Keratinocyte (primary cell): Measurements from ENCODE around the gene SLC44A1. TPM values are rescaled to one million over a fixed set of nuclear protein-coding genes. Genes with fewer than 3 reads are reported as not detected.

Experiments
- DNase-seq: peaks from one replicate; pipeline ENCODE4 v3.0.0-alpha.2; 2011; ENCODE audit warnings: low read depth, missing footprints, low spot score
- FAIRE-seq: peaks from 2 replicates; lab custom pipeline; 2011; peaks lifted over from hg19 to GRCh38; lab: Jason Lieb, UNC
- H2AFZ ChIP-seq: 2 replicates; pipeline ENCODE4 v1.6.0; 2012; ENCODE audit warnings: low read length, control low read depth, inconsistent platforms; ENCODE audit not compliant: control insufficient read depth
- H3K27ac ChIP-seq: 2 replicates; pipeline ENCODE4 v1.5.1; 2011; ENCODE audit warnings: low read length; ENCODE audit not compliant: control insufficient read depth, insufficient read depth
- H3K27me3 ChIP-seq: 3 replicates; pipeline ENCODE4 v1.6.0; 2011; ENCODE audit warnings: low read length; ENCODE audit not compliant: control insufficient read depth, insufficient read depth; ENCODE audit errors: extremely low read depth
- H3K36me3 ChIP-seq, 2 experiments: 2 replicates in 1 of 2; 3 replicates in 1 of 2; pipeline ENCODE4 v1.5.1; 2011; ENCODE audit warnings: low read length in 2 of 2, mild to moderate bottlenecking in 1 of 2; ENCODE audit not compliant: control insufficient read depth in 2 of 2, insufficient read depth in 2 of 2; ENCODE audit errors: extremely low read depth in 1 of 2
- H3K4me1 ChIP-seq: 3 replicates; pipeline ENCODE4 v1.5.1; 2011; ENCODE audit warnings: low read length; ENCODE audit not compliant: control insufficient read depth, insufficient read depth; ENCODE audit errors: extremely low read depth
- H3K4me2 ChIP-seq: 3 replicates; pipeline ENCODE4 v1.6.0; 2011; ENCODE audit warnings: low read depth, low read length; ENCODE audit not compliant: control insufficient read depth, insufficient read depth; ENCODE audit errors: extremely low read depth
- H3K4me3 ChIP-seq, 3 experiments: fragments of 200-600 bp in 1 of 3; sonication (generic) in 1 of 3; 2 replicates in 2 of 3; 3 replicates in 1 of 3; pipeline ENCODE4 v1.5.1; 2011 to 2016; ENCODE audit warnings: low read length in 3 of 3, mild to moderate bottlenecking in 3 of 3, control low read depth in 2 of 3, inconsistent platforms in 1 of 3, low read depth in 1 of 3, mixed read lengths in 1 of 3, mixed run types in 1 of 3, moderate library complexity in 1 of 3; ENCODE audit not compliant: control insufficient read depth in 2 of 3, insufficient read depth in 2 of 3; ENCODE audit errors: extremely low read depth in 1 of 3
- H3K79me2 ChIP-seq: 2 replicates; pipeline ENCODE4 v1.6.0; 2012; ENCODE audit warnings: low read length; ENCODE audit not compliant: control insufficient read depth, insufficient read depth
- H3K9ac ChIP-seq: 3 replicates; pipeline ENCODE4 v1.6.0; 2011; ENCODE audit warnings: low read length; ENCODE audit not compliant: control insufficient read depth, insufficient read depth; ENCODE audit errors: extremely low read depth
- H3K9me1 ChIP-seq: 3 replicates; pipeline ENCODE4 v1.6.0; 2011; ENCODE audit warnings: low read length; ENCODE audit not compliant: control insufficient read depth, insufficient read depth; ENCODE audit errors: extremely low read depth
- H3K9me3 ChIP-seq: 2 replicates; pipeline ENCODE4 v1.5.1; 2012; ENCODE audit warnings: low read depth, low read length; ENCODE audit not compliant: control insufficient read depth
- H4K20me1 ChIP-seq: 3 replicates; pipeline ENCODE4 v1.6.0; 2011; ENCODE audit warnings: low read length; ENCODE audit not compliant: control insufficient read depth, insufficient read depth; ENCODE audit errors: extremely low read depth
- CTCF ChIP-seq, 3 experiments: IDR thresholded peaks in 1 of 3; conservative IDR thresholded peaks in 1 of 3; optimal IDR thresholded peaks in 1 of 3; 2 replicates in 2 of 3; 3 replicates in 1 of 3; pipeline versions ENCODE3 to v1.5.1; 2011; ENCODE audit warnings: low read length in 3 of 3, mild to moderate bottlenecking in 3 of 3, moderate library complexity in 2 of 3, control low read depth in 1 of 3, inconsistent platforms in 1 of 3; ENCODE audit not compliant: insufficient read depth in 2 of 3; ENCODE audit errors: extremely low read depth in 1 of 3
- EZH2 ChIP-seq: IDR thresholded peaks from one replicate; pipeline ENCODE4 v1.6.1; 2012; ENCODE audit warnings: inconsistent platforms, mild to moderate bottlenecking, low read length, moderate library complexity
- dilution Hi-C: fragments of 300-500 bp; cut with MboI; formaldehyde crosslinking; loops from one replicate; pipeline ENCODE4 v1.7.0; 2020; ENCODE audit warnings: low sequenced_read_pairs; ENCODE audit not compliant: extremely low pct_ligation_motif_present
- polyA plus RNA-seq, 5 experiments: library from polyadenylated mRNA; depleted of rRNA in 3 of 5; stranded (reverse) in 3 of 5; stranded (forward) in 1 of 5; unstranded in 1 of 5; fragments of >200 nt; gene quantifications; 1 replicate in 1 of 5; 2 replicates in 3 of 5; 3 replicates in 1 of 5; pipeline versions ENCODE4 v1.2.1 to v1.2.3, GENCODE V29; 2011 to 2012; ENCODE audit warnings: missing spikeins in 2 of 5, low read depth in 1 of 5, low replicate concordance in 1 of 5

The SLC44A1 gene
- polyA plus RNA-seq, 1 donor (not counting 4 experiments of a cell fraction or from before 2014, with no cell fraction given) = 22.9 TPM

DNA sequence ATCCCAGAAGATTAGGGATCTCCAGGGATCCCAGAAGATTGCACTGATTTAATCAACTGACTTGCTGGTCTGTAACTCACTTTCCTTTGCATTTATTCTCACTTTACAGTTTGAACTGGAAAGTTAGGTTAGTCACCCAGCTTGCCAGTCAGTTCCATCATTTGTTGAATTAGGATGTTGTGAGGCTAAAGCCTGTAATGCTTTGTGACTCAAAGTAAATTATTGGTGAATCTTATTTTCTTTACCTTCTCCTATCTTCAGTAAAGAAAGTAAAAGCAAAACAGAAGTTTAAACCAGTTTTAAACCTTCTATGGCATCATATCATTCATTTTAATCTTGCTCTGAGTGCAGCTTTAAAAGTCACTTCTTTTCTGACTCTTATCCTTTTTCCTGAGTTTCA lies 85.8 kb downstream of the SLC44A1 start:
- H3K27ac ChIP-seq = no peak overlapping the region
- no peak for FAIRE-seq

GRCh38 chr9:105330755-105331154 lies 86.3 kb downstream of the SLC44A1 start:
- dilution Hi-C loops = no loop called here
- Histone ChIP-seq H3K9ac (no peak overlapping the region), H3K79me2 (no peaks in the 10 kb centered on the region), H3K9me3 (no peaks in the 10 kb centered on the region), H3K4me3 (no peak overlapping the region), H3K4me2 (no peak overlapping the region), H3K9me1 (no peaks in the 10 kb centered on the region), H3K36me3 (no peaks in the 10 kb centered on the region), H3K27me3 (no peaks in the 10 kb centered on the region), H3K4me1 (peaks cover 5% of the 10 kb centered on the region), H2AFZ (no peak overlapping the region), H3K27ac (no peak overlapping the region), H4K20me1 (no peaks in the 10 kb centered on the region)
- DNase-seq (no peak), FAIRE-seq (no peak)
- TF ChIP-seq EZH2 (no peak), CTCF (optimal IDR thresholded peaks at IDR 0.05 in 1 of 3, IDR thresholded peaks at IDR 0.05 in 1 of 3, conservative IDR thresholded peaks at IDR 0.05 in 1 of 3; ENCODE audit: extremely low read depth in 1 of 3, insufficient read depth in 2 of 3, low read length in 3 of 3) (no peak)

More for the DNA sequence above, 85.8 kb downstream of the SLC44A1 start:
- dilution Hi-C loops = no loop called here
- Histone ChIP-seq H4K20me1 (no peaks in the 10 kb centered on the region), H3K36me3 (no peaks in the 10 kb centered on the region), H3K9me1 (no peaks in the 10 kb centered on the region), H3K79me2 (no peaks in the 10 kb centered on the region), H3K9me3 (no peaks in the 10 kb centered on the region), H3K9ac (no peak overlapping the region), H3K4me1 (peaks cover 5% of the 10 kb centered on the region), H2AFZ (no peak overlapping the region), H3K4me2 (no peak overlapping the region), H3K4me3 (no peak overlapping the region), H3K27me3 (no peaks in the 10 kb centered on the region)
- no peak for DNase-seq
- no peak for TF ChIP-seq CTCF (optimal IDR thresholded peaks at IDR 0.05 in 1 of 3, IDR thresholded peaks at IDR 0.05 in 1 of 3, conservative IDR thresholded peaks at IDR 0.05 in 1 of 3; ENCODE audit: extremely low read depth in 1 of 3, insufficient read depth in 2 of 3, low read length in 3 of 3)
- no peak for TF ChIP-seq EZH2
